ENCODE results near the gene CCSAP. TPM values are rescaled to one million over a fixed set of nuclear protein-coding genes. Genes with fewer than 3 reads are reported as not detected.

CCSAP gene
- total RNA-seq, 4 donors from 2014 or later = 7.2 to 18.1 (median 11.5) TPM

DNA sequence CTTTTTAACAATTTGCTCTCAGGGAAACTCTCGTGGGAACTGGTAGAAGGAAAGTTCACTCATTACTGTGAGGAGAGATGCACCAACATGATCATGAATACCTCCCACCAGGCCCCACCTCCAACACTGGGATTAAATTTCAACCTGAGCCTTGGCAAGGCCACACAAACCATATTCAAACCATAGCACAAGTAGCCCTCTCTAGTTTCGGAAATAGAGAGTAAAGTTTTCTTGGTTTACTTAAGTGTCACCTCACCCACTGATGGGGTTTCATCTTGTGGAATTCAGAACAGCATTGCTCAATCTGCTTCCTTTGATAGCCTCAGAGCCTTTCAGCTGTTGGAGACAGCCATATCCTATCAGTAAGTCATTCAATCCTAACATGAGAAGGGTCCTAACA is 25.5 kb upstream of the CCSAP start:
- no peaks in the 10 kb centered on the region for H3K9me3 ChIP-seq
- no peak for DNase-seq (ENCODE audit: low spot score in 2 of 2)
- H3K27me3 ChIP-seq = peaks cover 0 to 7% of the 10 kb centered on the region in 2 donors
- 68 to 90% methylated on average over 2 of the region's 2 CpGs for WGBS, 2 donors
- no peak overlapping the region for H3K4me3 ChIP-seq
- TF ChIP-seq POLR2A (IDR thresholded peaks at IDR 0.05) = no peak
- no peak for TF ChIP-seq EP300 (IDR thresholded peaks at IDR 0.05)
- TF ChIP-seq, protein P1, sequence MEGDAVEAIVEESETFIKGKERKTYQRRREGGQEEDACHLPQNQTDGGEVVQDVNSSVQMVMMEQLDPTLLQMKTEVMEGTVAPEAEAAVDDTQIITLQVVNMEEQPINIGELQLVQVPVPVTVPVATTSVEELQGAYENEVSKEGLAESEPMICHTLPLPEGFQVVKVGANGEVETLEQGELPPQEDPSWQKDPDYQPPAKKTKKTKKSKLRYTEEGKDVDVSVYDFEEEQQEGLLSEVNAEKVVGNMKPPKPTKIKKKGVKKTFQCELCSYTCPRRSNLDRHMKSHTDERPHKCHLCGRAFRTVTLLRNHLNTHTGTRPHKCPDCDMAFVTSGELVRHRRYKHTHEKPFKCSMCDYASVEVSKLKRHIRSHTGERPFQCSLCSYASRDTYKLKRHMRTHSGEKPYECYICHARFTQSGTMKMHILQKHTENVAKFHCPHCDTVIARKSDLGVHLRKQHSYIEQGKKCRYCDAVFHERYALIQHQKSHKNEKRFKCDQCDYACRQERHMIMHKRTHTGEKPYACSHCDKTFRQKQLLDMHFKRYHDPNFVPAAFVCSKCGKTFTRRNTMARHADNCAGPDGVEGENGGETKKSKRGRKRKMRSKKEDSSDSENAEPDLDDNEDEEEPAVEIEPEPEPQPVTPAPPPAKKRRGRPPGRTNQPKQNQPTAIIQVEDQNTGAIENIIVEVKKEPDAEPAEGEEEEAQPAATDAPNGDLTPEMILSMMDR (IDR thresholded peaks at IDR 0.05) = no peak
- H3K4me1 ChIP-seq = peaks cover 0 to 7% (median 0%) of the 10 kb centered on the region in 4 donors
- H3K27ac ChIP-seq = no peak overlapping the region
- no peaks in the 10 kb centered on the region for H3K36me3 ChIP-seq

DNA sequence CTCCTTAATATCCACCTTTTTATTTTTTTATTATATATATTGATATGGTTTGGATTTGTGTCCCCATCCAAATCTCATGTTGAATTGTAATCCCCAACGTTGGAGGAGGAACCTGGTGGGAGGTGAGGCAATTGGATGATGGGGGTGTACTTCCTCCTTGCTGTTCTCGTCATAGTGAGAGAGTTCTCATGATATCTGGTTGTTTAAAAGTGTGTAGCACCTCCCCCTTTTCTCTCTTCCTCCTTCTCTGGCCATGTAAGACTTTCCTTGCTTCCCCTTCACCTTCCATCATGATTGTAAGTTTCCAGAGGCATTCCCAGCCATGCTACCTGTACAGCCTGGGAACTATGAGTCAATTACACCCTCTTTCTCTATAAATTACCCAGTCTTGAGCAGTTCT is 22.7 kb upstream of the CCSAP start:
- Histone ChIP-seq H3K27ac (no peak overlapping the region), H3K4me3 (no peak overlapping the region), H3K36me3 (no peaks in the 10 kb centered on the region), H3K27me3 (peaks cover 0 to 27% of the 10 kb centered on the region in 2 donors), H3K4me1 (peaks cover 0 to under 1% (median 0%) of the 10 kb centered on the region in 4 donors), H3K9me3 (no peaks in the 10 kb centered on the region)
- DNase-seq (ENCODE audit: low spot score in 2 of 2) = no peak
- TF ChIP-seq POLR2A (IDR thresholded peaks at IDR 0.05) (no peak), EP300 (IDR thresholded peaks at IDR 0.05) (no peak)
- TF ChIP-seq, protein P1 (IDR thresholded peaks at IDR 0.05) = no peak
- WGBS, 2 donors = 45 to 46% methylated on average over 2 of the region's 2 CpGs

DNA sequence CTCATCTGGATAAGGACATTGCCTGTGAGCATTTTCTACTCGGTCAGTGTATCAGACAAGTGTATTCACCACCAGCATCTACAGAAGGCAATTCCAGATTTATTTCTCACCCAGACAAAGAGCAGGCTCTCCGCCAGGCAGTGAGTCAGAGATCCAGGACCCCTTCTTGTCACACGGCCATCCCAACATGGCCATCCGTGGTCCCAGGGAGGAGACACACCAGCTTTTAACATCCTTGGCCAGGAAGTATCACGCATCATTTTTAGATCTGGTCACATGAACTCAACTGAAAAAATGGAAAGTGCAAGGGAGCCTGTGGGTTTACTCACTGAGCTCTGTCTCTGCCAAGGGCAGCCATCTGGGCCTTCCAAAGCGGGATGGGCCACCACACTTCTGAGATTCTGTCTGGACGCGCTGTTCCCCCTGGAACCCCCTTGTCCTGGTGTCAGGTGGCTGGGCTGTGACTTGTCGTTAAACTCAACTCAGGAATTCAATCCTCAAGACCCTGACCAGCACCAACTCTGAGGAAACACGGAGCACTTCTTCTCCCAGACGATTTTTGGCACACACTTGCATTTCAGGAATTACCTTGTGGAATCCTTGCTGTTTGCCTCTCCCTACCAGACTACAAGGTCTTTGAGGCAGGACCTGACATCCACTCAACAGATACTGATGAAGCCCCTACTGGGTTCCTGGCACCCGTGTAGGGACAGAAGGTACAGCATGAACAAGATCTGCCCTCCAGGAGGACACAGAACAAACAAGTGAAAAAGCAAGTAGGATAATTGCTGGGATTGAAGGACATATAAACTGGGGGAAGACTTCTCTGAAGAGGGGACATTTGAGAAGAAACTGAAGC is 21.6 kb upstream of the CCSAP start:
- DNase-seq (ENCODE audit: low spot score in 2 of 2) = no peak
- Histone ChIP-seq H3K4me3 (no peak overlapping the region), H3K9me3 (no peaks in the 10 kb centered on the region), H3K36me3 (no peaks in the 10 kb centered on the region), H3K27me3 (peaks cover 0 to 33% of the 10 kb centered on the region in 2 donors), H3K4me1 (no peaks in the 10 kb centered on the region), H3K27ac (no peak overlapping the region)
- TF ChIP-seq EP300 (IDR thresholded peaks at IDR 0.05) = no peak
- TF ChIP-seq, protein P1 (IDR thresholded peaks at IDR 0.05) = no peak
- no peak for TF ChIP-seq POLR2A (IDR thresholded peaks at IDR 0.05)
- 65 to 69% methylated on average over 12 of the region's 12 CpGs for WGBS, 2 donors

DNA sequence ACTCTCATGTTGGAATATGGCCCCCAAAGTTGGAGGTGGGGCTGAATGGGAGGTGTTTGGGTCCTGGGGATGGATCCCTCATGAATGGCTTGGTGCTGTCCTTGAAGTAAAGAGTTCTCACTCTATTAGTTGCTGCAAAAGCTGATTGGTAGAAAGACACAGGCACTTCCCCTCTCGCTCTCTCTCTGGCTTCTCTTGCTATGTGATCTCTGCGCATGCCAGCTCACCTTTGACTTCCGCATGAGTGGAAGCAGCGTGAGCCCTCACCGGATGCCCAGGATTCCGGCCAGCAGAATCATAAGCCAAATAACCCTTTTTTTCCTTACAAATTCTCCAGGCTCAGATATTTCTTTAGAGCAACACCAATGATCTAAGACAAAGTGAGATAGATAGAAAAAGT is 20.9 kb upstream of the CCSAP start:
- DNase-seq (ENCODE audit: low spot score in 2 of 2) = no peak
- no peaks in the 10 kb centered on the region for H3K36me3 ChIP-seq
- no peaks in the 10 kb centered on the region for H3K9me3 ChIP-seq
- WGBS, 2 donors = 60 to 71% methylated on average over 6 of the region's 6 CpGs
- H3K4me3 ChIP-seq = no peak overlapping the region
- H3K27ac ChIP-seq = no peak overlapping the region
- H3K27me3 ChIP-seq = peaks cover 0 to 33% of the 10 kb centered on the region in 2 donors
- no peak for TF ChIP-seq EP300 (IDR thresholded peaks at IDR 0.05)
- TF ChIP-seq, protein P1 (IDR thresholded peaks at IDR 0.05) = no peak
- no peak for TF ChIP-seq POLR2A (IDR thresholded peaks at IDR 0.05)
- no peaks in the 10 kb centered on the region for H3K4me1 ChIP-seq

DNA sequence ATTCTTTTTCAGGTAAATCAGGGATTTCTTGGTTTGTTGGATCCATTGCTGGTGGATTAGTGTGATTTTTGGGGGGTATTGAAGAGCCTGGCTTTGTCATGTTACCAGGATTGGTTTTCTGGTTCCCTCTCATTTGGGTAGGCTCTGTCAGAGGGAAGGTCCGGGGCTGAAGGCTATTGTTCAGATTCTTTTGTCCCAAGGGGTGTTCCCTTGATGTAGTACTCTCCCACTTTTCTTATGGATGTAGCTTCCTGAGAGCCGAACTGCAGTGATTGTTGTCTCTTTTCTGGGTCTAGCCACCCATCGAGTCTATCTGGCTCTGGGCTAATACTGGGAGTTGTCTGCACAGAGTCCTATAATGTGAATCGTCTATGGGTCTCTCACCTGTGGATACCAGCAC is 17.6 kb upstream of the CCSAP start:
- no peaks in the 10 kb centered on the region for H3K4me1 ChIP-seq
- peaks cover 0 to 5% (median 0%) of the 10 kb centered on the region in 4 donors for H3K9me3 ChIP-seq
- 59 to 62% methylated on average over 4 of the region's 4 CpGs for WGBS, 2 donors
- no peak for DNase-seq (ENCODE audit: low spot score in 2 of 2)
- peaks cover 0 to 33% of the 10 kb centered on the region in 2 donors for H3K27me3 ChIP-seq
- no peak overlapping the region for H3K4me3 ChIP-seq
- TF ChIP-seq POLR2A (IDR thresholded peaks at IDR 0.05) (no peak), EP300 (IDR thresholded peaks at IDR 0.05) (no peak)
- TF ChIP-seq, protein P1 (IDR thresholded peaks at IDR 0.05) = no peak
- no peaks in the 10 kb centered on the region for H3K36me3 ChIP-seq
- H3K27ac ChIP-seq = no peak overlapping the region

Data from tibial nerve (tissue), 4 donors.